Metanephros (tissue), 2 donors: ENCODE data around the gene ARHGAP12. TPM values are rescaled to one million over a fixed set of nuclear protein-coding genes. Genes with fewer than 3 reads are reported as not detected.

Source experiments
- small RNA-seq: library from RNA; depleted of rRNA; stranded (forward); fragments of <200 nt; gene quantifications from one replicate; pipeline ENCODE3, GENCODE V24; 2014; ENCODE audit warnings: low replicate concordance
- total RNA-seq: library from RNA; depleted of rRNA; stranded (reverse); fragments of >200 nt; gene quantifications from one replicate; pipeline ENCODE4 v1.2.3, GENCODE V29; 2014

The ARHGAP12 gene, protein sequence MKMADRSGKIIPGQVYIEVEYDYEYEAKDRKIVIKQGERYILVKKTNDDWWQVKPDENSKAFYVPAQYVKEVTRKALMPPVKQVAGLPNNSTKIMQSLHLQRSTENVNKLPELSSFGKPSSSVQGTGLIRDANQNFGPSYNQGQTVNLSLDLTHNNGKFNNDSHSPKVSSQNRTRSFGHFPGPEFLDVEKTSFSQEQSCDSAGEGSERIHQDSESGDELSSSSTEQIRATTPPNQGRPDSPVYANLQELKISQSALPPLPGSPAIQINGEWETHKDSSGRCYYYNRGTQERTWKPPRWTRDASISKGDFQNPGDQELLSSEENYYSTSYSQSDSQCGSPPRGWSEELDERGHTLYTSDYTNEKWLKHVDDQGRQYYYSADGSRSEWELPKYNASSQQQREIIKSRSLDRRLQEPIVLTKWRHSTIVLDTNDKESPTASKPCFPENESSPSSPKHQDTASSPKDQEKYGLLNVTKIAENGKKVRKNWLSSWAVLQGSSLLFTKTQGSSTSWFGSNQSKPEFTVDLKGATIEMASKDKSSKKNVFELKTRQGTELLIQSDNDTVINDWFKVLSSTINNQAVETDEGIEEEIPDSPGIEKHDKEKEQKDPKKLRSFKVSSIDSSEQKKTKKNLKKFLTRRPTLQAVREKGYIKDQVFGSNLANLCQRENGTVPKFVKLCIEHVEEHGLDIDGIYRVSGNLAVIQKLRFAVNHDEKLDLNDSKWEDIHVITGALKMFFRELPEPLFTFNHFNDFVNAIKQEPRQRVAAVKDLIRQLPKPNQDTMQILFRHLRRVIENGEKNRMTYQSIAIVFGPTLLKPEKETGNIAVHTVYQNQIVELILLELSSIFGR
- total RNA-seq = 46.0 TPM

DNA sequence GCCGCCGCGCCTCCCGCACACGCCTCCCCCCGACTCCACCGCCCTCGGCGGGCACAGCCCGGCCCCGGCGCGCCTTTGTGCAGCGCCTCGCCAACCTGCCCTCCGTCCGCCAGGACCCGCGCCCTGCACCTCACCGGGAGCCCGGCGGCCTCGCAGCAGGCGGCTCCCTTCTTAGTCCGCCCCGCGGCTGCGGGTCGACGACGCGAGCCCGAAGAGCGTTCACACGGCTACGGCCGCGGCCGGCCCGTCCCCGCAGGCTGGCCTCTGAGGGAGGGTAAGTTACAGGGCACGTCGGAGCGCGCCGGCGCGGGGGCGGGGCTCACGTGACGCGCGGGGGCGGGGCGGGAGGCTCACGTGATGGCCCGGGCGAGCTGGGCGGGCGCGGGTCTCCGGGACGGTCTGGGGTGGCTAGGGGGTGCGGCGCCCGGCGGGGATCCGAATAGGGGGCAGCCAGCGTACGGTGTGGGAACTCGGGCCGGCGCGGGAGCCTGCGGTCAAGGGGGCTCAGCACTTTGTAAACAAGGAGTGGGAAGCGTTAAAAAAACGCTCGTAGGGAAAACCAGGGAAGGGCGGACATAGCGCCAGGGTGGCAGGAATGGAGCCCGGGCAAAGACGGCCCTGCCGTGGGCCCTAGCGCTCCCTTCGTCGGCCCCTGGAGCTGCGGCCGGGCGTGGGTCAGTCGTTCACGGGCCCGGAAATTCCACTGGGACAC lies at the start of gene ARHGAP12:
Gene ARHGAP12 (minus strand): TSS at position 283 of the 712 bp plus-strand sequence. CDS start 19,976 bp downstream, outside the sequence.

Small RNAs within 50 kb of the gene (small RNA-seq; reads per million reads assigned to genes)
- not detected for gene RF00019

Other genes with a start within 250 kb of the ARHGAP12 start
- 59.0 TPM for gene KIF5B, start 127.6 kb upstream of the ARHGAP12 start, total RNA-seq